HG02642 (cell line): ENCODE results near the gene APOC4.
"Not testable (repeated sequence)": the region's sequence is repeated elsewhere in the genome, so short reads cannot be mapped to it uniquely, and the experiment has no call there.

ENCODE experiments used
- ATAC-seq: cut with Tn5 transposase; IDR thresholded peaks from one replicate; pipeline ENCODE4 v1.9.1; 2021; ENCODE audit warnings: mild to moderate bottlenecking; ENCODE audit not compliant: unreplicated experiment, poor library complexity

The APOC4 gene, protein sequence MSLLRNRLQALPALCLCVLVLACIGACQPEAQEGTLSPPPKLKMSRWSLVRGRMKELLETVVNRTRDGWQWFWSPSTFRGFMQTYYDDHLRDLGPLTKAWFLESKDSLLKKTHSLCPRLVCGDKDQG

GRCh38 chr19:44942067-44942571 is at the start of gene APOC4:
Gene APOC4, plus strand, starts transcription at chr19:44942237. Its CDS starts 41 bp downstream, at chr19:44942278.
- no peak for ATAC-seq

GRCh38 chr19:44892932-44893331 is 49.1 kb upstream of the APOC4 start:
- no peak for ATAC-seq

GRCh38 chr19:44893332-44894051 is 48.5 kb upstream of the APOC4 start:
- no peak for ATAC-seq

- ATAC-seq = no peak
Observed at GRCh38 chr19:44894052-44894400, 48.0 kb upstream of the APOC4 start.

GRCh38 chr19:44894946-44895345 is 47.1 kb upstream of the APOC4 start:
- no peak for ATAC-seq

GRCh38 chr19:44897835-44898234 is 44.2 kb upstream of the APOC4 start:
- no peak for ATAC-seq

- no peak for ATAC-seq
Observed at GRCh38 chr19:44900328-44901244, 41.5 kb upstream of the APOC4 start.

DNA sequence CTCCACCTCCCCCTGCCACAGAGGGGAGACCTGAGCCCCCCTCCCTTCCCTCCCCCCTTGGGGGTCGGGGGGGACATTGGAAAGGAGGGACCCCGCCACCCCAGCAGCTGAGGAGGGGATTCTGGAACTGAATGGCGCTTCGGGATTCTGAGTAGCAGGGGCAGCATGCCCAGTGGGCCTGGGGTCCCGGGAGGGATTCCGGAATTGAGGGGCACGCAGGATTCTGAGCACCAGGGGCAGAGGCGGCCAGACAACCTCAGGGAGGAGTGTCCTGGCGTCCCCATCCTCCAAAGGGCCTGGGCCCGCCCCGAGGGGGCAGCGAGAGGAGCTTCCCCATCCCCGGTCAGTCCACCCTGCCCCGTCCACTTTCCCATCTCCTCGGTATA is 38.8 kb upstream of the APOC4 start:
- ATAC-seq = no peak

DNA sequence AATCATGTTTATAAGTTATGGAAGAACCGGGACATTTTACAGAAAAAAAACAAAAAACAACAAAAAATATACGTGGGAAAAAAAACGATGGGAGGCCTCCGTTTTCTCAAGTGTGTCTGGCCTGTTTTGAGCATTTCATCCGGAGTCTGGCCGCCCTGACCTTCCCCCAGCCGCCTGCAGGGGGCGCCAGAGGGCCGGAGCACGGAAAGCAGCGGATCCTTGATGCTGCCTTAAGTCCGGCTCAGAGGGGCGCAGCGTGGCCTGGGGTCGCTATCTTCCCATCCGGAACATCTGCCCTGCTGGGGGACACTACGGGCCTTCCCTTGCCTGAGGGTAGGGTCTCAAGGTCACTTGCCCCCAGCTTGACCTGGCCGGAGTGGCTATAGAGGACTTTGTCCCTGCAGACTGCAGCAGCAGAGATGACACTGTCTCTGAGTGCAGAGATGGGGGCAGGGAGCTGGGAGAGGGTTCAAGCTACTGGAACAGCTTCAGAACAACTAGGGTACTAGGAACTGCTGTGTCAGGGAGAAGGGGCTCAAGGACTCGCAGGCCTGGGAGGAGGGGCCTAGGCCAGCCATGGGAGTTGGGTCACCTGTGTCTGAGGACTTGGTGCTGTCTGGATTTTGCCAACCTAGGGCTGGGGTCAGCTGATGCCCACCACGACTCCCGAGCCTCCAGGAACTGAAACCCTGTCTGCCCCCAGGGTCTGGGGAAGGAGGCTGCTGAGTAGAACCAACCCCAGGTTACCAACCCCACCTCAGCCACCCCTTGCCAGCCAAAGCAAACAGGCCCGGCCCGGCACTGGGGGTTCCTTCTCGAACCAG is 38.2 kb upstream of the APOC4 start:
- peak; percentile 42 for ATAC-seq

- ATAC-seq = no peak
Observed at GRCh38 chr19:44904426-44904994, 37.5 kb upstream of the APOC4 start.

DNA sequence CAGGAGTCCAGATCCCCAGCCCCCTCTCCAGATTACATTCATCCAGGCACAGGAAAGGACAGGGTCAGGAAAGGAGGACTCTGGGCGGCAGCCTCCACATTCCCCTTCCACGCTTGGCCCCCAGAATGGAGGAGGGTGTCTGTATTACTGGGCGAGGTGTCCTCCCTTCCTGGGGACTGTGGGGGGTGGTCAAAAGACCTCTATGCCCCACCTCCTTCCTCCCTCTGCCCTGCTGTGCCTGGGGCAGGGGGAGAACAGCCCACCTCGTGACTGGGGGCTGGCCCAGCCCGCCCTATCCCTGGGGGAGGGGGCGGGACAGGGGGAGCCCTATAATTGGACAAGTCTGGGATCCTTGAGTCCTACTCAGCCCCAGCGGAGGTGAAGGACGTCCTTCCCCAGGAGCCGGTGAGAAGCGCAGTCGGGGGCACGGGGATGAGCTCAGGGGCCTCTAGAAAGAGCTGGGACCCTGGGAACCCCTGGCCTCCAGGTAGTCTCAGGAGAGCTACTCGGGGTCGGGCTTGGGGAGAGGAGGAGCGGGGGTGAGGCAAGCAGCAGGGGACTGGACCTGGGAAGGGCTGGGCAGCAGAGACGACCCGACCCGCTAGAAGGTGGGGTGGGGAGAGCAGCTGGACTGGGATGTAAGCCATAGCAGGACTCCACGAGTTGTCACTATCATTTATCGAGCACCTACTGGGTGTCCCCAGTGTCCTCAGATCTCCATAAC is 36.4 kb upstream of the APOC4 start, which contains the start of gene APOE:
APOE (plus strand) TSS at position 360 of the 724 bp plus-strand sequence. CDS start 829 bp downstream, outside the sequence.
- no peak for ATAC-seq

GRCh38 chr19:44907613-44908012 is 34.4 kb upstream of the APOC4 start:
- no peak for ATAC-seq

GRCh38 chr19:44908074-44908835 is 33.8 kb upstream of the APOC4 start:
- no peak for ATAC-seq

DNA sequence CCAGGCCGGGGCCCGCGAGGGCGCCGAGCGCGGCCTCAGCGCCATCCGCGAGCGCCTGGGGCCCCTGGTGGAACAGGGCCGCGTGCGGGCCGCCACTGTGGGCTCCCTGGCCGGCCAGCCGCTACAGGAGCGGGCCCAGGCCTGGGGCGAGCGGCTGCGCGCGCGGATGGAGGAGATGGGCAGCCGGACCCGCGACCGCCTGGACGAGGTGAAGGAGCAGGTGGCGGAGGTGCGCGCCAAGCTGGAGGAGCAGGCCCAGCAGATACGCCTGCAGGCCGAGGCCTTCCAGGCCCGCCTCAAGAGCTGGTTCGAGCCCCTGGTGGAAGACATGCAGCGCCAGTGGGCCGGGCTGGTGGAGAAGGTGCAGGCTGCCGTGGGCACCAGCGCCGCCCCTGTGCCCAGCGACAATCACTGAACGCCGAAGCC is 33.2 kb upstream of the APOC4 start:
- ATAC-seq = no peak

- no peak for ATAC-seq
Observed at GRCh38 chr19:44909775-44910174, 32.3 kb upstream of the APOC4 start.

DNA sequence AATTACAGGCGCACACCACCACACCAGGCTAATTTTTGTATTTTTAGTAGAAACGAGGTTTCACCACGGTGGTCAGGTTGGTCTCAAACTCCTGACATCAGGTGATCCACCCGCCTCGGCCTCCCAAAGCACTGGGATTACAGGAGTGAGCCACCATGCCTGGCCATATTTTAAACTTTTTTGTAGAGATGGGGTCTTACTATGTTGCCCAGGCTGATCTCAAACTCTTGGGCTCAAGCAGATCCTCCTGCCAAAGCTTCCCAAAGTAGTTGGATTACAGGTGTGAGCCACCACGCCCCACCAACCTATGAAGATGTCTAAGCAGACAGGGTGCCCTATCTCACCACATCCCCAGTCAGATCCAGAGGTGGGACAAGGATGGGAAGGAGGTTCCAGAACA is 30.1 kb upstream of the APOC4 start:
- not testable (repeated sequence) for ATAC-seq

DNA sequence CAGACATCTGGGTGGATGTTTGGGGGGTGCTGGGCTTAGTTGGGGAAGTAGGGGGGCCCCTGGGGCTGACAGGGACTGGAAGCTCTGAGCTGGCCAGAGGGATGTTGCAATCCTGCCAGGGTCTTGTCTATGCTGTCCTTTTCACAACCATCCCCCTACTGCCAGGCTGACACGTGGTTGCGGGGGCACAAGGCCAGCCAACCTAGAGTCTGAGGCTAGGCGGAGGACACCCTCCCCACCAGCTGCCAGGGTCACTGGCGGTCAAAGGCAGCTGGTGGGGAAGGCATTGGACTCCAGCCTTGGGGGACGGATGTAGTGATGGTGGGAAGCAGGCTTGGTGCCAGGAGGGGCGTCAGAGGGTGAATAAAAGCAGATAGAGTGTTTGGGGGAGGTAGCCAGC is 29.2 kb upstream of the APOC4 start:
- ATAC-seq = no peak
